IMR-90 (cell line): Measurements from ENCODE around the gene CCM2.

Experiments used
- CEBPB ChIP-seq: IDR thresholded peaks from 2 replicates; pipeline ENCODE4 v1.6.1; 2012; ENCODE audit warnings: low read depth, low read length, improper control_type of control experiment
- CHD1 ChIP-seq: IDR thresholded peaks from 2 replicates; pipeline ENCODE4 v1.6.1; 2012; ENCODE audit warnings: low read depth, low read length, improper control_type of control experiment
- ELK1 ChIP-seq: fragments of 150-350 bp; IDR thresholded peaks from 2 replicates; pipeline ENCODE4 v1.6.1; 2016; ENCODE audit warnings: low read depth, mild to moderate bottlenecking, low read length, moderate library complexity, borderline replicate concordance
- MXI1 ChIP-seq: IDR thresholded peaks from 2 replicates; pipeline ENCODE4 v1.6.1; 2012; ENCODE audit warnings: low read depth, mild to moderate bottlenecking, low read length, moderate library complexity, borderline replicate concordance
- POLR2A ChIP-seq: IDR thresholded peaks from 2 replicates; pipeline ENCODE4 v1.6.1; 2012; ENCODE audit warnings: mild to moderate bottlenecking, low read depth, low read length
- RAD21 ChIP-seq: IDR thresholded peaks from 2 replicates; pipeline ENCODE4 v1.6.1; 2012; ENCODE audit warnings: low read length, improper control_type of control experiment
- RFX5 ChIP-seq: IDR thresholded peaks from 2 replicates; pipeline ENCODE4 v1.8.0; 2012; ENCODE audit warnings: low read depth, mild to moderate bottlenecking, low read length, moderate library complexity
- SMC3 ChIP-seq: fragments of 150-350 bp; IDR thresholded peaks from 2 replicates; pipeline ENCODE4 v1.6.1; 2016; ENCODE audit warnings: low read depth, mild to moderate bottlenecking, antibody characterized with exemption, low read length, moderate library complexity
- TF ChIP-seq, protein P1 (sequence below): conservative IDR thresholded peaks from 2 replicates; pipeline ENCODE4 v1.5.1; 2012; ENCODE audit warnings: mild to moderate bottlenecking, low read depth, low read length, improper control_type of control experiment

DNA sequence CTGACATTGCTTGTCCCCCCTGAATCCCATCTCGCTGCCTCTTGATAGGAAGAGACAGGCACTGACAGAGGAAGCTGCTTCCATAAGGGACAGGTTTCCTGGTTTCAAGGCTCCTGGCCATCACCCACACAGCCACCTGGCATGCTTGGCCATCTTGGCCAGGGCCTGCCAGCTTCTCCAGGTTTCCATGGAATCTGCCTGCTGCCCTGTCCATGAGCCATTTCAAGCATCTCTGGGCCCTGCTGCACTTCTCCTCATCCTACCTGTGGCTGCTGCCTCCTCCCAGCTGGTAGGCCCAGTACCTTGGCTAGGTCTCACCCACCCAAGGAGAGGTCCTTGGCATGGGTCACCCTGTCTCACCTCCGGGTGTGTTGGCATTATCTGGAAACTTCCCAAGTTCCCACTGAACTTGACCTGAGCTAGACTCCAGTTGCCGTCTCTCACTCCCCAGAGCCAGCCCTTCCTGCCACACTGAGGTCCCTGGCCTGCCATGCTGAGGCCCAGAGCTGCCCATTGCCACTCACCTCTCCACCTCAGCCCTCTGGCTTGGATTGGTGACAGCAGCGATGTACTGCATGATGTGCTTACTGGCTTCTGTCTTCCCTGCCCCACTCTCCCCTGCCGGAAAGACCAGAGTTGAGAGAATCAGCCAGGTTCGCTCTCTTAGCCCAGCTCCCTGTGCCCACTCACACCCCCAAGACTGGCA is 23.8 kb upstream of the CCM2 start:
- TF ChIP-seq, protein P1, sequence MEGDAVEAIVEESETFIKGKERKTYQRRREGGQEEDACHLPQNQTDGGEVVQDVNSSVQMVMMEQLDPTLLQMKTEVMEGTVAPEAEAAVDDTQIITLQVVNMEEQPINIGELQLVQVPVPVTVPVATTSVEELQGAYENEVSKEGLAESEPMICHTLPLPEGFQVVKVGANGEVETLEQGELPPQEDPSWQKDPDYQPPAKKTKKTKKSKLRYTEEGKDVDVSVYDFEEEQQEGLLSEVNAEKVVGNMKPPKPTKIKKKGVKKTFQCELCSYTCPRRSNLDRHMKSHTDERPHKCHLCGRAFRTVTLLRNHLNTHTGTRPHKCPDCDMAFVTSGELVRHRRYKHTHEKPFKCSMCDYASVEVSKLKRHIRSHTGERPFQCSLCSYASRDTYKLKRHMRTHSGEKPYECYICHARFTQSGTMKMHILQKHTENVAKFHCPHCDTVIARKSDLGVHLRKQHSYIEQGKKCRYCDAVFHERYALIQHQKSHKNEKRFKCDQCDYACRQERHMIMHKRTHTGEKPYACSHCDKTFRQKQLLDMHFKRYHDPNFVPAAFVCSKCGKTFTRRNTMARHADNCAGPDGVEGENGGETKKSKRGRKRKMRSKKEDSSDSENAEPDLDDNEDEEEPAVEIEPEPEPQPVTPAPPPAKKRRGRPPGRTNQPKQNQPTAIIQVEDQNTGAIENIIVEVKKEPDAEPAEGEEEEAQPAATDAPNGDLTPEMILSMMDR: no peak
- TF ChIP-seq CHD1 (no peak), SMC3 (no peak), RFX5 (no peak), POLR2A (no peak), RAD21 (no peak), CEBPB (no peak), ELK1 (no peak), MXI1 (no peak)
